GM21737 (cell line): Measurements from ENCODE around the gene MUCL1.
"Not testable (repeated sequence)": the region's sequence is repeated elsewhere in the genome, so short reads cannot be mapped to it uniquely, and the experiment has no call there.

ENCODE experiments used
- ATAC-seq: cut with Tn5 transposase; IDR thresholded peaks from one replicate; pipeline ENCODE4 v1.9.1; 2021; ENCODE audit warnings: mild to moderate bottlenecking, moderate library complexity; ENCODE audit not compliant: unreplicated experiment

MUCL1 gene, protein sequence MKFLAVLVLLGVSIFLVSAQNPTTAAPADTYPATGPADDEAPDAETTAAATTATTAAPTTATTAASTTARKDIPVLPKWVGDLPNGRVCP

DNA sequence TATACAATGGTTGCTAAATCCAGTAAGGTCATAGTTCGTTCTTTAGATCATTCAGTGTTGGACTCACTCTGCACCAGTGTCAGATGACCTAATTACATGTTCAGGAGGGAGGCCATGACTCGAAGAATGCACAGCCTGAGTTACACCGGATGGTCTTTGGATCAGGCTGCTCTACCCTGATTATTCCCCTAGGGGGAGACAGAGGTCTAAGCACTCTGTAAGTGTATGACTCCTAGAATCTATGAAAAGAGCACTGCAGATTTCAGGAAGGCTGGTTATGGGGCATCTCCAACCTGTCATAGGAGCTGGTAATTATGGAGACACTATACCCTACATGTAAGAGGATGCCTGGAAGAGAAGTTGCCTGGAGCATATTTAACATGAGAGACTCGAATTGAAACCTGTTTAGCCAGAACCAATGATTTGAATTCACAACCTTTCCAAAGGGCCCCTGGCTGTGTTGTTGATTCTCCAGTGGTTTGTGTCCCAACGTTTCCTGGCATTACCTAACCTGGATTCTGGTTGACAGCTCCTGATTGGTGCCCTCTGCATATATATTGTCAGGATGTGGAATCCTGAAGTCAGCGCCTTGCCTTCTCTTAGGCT lies at the start of gene MUCL1:
Gene MUCL1, plus strand, starts transcription at position 584 of the 606 bp plus-strand sequence. CDS start 67 bp downstream, outside the sequence.
- peak; percentile 85 for ATAC-seq

DNA sequence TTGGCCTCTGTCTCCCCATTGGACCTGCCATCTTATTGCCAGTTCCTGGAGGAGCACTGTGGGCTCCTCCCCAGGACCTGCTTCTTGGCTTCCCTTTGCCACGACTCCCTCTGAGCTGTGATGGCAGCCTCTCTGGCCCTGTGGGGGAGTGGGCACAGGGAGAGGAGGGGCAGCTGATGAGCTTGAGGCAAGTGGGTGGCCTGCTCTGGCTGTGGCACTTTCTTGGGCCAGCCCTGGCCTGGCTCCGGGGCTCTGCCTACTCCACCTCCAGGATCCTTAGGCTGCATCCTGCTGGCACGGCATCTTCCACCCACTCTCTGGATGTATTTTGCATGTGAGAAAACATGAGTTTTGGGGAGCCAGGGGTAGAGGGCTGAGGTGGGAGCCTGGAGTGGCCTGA lies 32.6 kb upstream of the MUCL1 start:
- no peak for ATAC-seq

GRCh38 chr12:54824402-54824801 lies 29.9 kb upstream of the MUCL1 start:
- ATAC-seq = no peak

GRCh38 chr12:54829511-54829910 lies 24.8 kb upstream of the MUCL1 start:
- ATAC-seq = no peak

GRCh38 chr12:54830199-54830598 lies 24.1 kb upstream of the MUCL1 start:
- no peak for ATAC-seq

- ATAC-seq = no peak
Observed at GRCh38 chr12:54831631-54832030, 22.7 kb upstream of the MUCL1 start.

- no peak for ATAC-seq
Observed at GRCh38 chr12:54840244-54840865, 14.0 kb upstream of the MUCL1 start.

GRCh38 chr12:54857406-54857805 lies 3.1 kb downstream of the MUCL1 start:
- ATAC-seq = no peak

DNA sequence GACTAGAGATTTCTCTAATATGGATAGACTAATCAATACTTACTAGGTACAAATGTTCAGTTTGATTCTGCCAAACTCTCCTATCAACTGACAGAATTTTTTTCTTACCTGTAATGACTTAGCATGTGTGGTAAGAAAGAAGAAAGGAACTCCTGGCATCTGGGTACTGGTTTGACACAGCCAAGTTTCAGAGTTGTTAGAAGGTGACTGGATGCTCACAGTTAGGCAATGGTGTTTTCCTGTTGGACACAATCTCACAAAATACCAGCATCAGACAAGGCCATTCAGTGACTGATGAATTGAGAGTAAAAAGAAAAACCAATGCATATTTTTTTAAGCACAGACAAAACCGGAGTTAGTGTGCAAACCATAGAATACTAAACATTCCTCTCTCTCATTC lies 4.2 kb downstream of the MUCL1 start:
- no peak for ATAC-seq

GRCh38 chr12:54859502-54859901 lies 5.2 kb downstream of the MUCL1 start:
- no peak for ATAC-seq

DNA sequence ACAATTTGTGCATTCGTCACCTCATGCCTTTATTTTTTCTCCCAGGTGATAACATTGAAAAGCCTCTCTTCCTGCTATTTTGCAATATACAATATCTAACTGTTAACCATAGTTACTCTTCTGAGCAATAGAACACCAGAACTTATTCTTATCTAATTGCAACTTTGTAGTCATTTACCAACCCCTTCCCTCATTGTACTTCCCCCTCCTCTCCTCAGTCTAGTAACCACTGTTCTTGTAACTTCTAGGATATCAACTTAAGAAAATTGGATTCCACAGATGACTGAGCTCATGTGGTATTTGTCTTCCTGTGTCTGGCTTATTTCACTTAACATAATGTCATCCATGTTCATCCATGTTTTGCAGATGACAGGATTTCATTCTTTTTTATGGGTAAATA lies 7.6 kb downstream of the MUCL1 start:
- ATAC-seq = no peak

- ATAC-seq = no peak
Observed at GRCh38 chr12:54863948-54864618, 9.8 kb downstream of the MUCL1 start.

GRCh38 chr12:54865683-54866324 lies 11.5 kb downstream of the MUCL1 start:
- ATAC-seq = no peak

DNA sequence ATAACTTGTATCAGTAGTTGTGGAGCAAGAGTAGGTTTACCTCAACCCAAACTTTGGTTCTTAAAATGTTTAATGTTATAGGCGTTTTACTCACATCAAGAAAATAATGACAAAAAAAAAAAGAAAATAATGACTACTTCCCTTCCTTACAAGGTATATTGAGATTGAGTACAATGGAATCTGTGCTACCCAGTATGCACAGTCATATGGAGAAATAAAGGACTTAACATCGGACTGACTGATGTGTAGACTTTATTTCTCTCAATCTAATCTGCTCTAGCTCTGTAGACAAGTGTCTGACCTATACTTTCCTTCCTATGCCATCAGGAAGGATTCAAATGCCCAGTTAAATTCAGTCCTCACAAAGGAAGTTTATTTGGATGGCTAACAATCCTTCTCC lies 14.4 kb downstream of the MUCL1 start:
- ATAC-seq = no peak

GRCh38 chr12:54870048-54870447 lies 15.7 kb downstream of the MUCL1 start:
- ATAC-seq = no peak

DNA sequence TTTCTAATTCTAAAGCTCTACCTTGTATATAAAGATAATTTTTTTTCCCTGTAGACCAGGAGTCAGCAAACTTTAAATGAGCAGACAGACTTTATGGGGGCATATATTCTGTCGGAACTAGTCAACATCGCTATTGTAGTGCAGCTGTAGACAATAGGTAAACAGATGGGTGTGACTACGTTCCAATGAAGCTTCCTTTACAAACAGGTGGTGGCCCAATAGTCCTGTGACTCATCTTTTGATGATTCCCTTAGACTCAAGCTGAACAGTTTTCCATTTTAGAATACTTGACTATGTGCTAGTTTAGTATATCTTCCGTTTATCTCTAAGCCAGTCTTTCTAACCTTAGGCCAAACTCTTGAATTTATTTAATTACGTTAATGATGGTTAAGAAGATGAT lies 16.3 kb downstream of the MUCL1 start:
- ATAC-seq = no peak

DNA sequence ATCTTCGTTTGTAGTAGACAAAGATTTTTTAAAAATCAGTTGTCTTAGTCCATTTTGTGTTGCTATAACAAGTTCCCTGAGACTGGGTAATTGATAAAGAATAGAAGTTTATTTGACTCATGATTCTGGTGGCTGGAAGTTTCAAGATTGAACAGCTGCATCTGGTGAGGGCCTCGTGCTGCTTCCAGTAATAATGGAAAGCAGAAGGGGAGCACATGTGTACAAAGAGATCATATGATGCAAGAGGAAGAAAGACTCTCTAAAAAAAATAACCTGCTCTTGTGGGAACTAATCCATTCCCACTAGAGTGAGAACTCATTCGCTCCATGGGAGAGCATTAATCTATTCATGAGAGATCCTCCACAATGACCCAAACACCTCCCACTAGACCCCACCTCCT lies 24.8 kb downstream of the MUCL1 start:
- ATAC-seq = no peak

GRCh38 chr12:54879579-54879978 lies 25.3 kb downstream of the MUCL1 start:
- no peak for ATAC-seq

- no peak for ATAC-seq
Observed at GRCh38 chr12:54882079-54882478, 27.8 kb downstream of the MUCL1 start.

- not testable (repeated sequence) for ATAC-seq
Observed at GRCh38 chr12:54882597-54882996, 28.3 kb downstream of the MUCL1 start.

DNA sequence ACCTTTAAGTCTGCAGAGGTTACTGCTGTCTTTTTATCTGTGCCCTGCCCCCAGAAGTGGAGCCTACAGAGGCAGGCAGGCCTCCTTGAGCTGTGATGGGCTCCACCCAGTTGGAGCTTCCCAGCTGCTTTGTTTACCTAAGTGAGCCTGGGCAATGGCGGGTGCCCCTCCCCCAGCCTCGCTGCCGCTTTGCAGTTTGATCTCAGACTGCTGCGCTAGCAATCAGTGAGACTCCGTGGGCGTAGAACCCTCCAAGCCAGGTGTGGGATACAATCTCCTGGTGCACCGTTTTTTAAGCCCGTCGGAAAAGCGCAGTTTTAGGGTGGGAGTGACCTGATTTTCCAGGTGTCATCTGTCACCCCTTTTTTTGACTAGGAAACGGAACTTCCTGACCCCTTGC lies 34.1 kb downstream of the MUCL1 start:
- not testable (repeated sequence) for ATAC-seq

DNA sequence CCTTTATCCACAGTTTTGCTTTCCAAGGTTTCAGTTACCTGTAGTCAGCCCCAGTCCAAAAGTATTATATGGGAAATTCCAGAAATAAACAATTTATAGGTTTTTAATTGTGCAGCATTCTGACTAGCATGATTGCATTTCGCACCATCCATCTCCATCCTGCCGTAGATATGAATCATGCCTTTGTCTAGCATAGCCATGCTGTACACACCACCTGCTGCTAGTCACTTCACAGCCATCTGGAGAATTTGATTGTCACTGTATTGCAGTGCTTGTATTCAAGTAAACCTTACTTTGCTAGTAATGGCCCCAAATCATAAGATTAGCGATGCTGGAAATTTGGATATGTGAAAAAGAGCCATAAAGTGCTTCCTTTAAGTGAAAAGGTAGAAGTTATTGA lies 36.0 kb downstream of the MUCL1 start:
- ATAC-seq = no peak
